NOMO-1 treated with dmso at 0.1 percent for 144 hours (cell line): ENCODE measurements around the gene ABHD14A.
"Not testable (repeated sequence)": the region's sequence is repeated elsewhere in the genome, so short reads cannot be mapped to it uniquely, and the experiment has no call there.

Experiments used
- DNase-seq: peaks from one replicate; lab custom pipeline; 2025; ENCODE audit not compliant: unreplicated experiment; lab: John Stamatoyannopoulos, UW

The ABHD14A gene

DNA sequence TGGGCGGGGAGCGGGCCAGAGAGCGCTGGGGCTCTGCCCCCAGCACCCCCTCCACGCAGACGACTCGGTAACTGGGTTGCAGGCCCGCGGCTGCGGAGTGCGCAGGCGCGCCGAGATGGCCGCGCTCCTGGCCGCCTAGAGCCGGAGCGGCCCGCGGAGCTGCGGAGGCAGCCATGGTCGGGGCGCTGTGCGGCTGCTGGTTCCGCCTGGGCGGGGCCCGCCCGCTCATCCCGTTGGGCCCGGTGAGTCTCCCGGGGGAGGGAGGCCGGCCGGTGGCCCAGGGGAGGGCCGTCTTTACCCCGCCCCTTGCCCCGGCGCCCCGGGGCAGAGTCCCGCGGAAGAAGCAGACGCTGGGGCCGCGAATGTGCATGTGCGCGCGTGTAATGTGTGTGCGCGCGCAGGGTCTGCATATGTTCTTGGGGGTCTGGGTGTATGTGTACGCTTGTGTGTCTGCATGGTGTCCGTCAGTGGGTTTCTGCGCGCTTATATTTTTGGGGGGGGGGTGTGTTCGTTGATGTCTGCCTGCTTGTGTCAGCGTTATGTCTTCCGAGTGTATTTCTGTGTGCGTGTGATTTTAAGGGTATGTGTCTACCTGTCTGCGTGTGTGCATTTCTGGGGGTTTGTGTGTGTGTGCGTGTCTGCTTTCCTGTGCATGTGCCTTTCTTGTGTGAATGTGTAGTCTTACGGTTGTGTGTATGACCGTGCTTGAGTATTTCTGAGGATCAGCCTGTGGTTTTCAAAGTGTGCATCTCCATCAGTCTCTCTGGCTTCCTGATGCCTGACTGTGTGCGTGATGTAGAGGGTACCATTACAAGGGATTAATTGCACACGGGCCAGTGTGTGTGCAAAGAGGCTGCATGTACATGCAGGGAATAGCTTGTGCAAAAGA is at the start of gene ABHD14A:
Gene ABHD14A (plus strand): TSS at position 102 of the 889 bp plus-strand sequence. CDS start 72 bp downstream, at position 174.
- DNase-seq: peak; percentile 59

DNA sequence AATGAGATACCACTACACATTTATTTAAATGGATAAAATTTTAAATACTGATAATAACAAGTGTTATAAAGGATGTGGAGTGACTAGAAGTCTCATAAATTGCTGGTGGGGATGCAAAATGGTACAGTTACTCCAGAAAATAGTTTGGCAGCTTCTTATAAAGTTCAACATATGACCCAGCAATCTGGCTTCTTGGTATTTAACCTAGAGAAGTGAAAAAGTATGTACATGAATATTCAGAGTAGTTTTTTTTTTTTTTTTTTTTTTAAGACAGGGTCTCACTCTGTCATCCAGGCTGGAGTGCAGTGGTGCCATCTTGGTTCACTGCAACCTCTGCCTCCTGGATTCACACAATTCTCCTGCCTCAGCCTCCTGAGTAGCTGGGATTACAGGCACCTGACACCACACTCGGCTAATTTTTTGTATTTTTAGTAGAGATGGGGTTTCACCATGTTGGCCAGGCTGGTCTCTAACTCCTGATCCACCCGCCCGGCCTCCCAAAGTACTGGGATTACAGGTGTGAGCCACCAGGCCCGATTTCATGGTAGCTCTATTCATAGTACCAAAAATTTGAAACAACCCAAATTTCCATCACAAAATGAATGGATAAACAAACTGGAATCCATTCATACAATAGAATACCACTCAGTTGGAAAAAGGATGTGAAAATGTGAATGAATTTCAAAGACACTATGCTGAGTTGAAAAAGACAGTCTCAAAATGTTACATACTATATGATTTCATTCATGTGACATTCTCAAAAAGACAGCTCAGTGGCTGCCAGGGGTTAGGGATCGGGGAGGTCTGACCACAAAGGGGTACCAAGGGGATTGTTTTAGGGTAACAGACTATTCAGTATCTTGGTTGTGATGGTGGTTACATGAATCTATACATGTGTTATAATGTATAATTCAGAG is 47.5 kb upstream of the ABHD14A start:
- DNase-seq: no peak

- no peak for DNase-seq
These were observed 46.4 kb upstream of the ABHD14A start for GRCh38 chr3:51928438-51928837.

DNA sequence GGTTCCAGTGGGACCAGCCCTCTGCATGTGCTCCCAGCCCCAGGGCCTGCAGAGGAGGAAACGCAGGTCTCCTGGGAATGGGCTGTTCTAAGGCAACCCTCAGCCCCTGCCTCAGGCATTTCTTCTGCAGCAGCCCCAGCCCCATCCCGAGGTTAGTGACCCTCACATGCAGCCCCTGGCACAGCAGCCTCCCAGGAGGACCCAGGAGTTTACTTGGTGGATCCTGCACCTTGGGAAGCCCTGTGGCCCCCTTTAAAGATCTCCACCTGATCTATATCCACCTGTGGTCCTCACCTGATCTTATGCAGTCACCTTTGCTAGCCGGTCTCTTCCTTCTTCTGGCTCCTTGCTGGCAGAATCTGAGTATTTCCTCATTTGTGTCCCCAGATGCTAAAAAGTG is 45.9 kb upstream of the ABHD14A start:
- not testable (repeated sequence) for DNase-seq

GRCh38 chr3:51929420-51930003 is 45.4 kb upstream of the ABHD14A start:
- no peak for DNase-seq

GRCh38 chr3:51930439-51930838 is 44.4 kb upstream of the ABHD14A start:
- DNase-seq: no peak

- DNase-seq: no peak
These were observed 43.1 kb upstream of the ABHD14A start for GRCh38 chr3:51931756-51932155.

GRCh38 chr3:51932471-51933370 is 42.1 kb upstream of the ABHD14A start:
- no peak for DNase-seq

DNA sequence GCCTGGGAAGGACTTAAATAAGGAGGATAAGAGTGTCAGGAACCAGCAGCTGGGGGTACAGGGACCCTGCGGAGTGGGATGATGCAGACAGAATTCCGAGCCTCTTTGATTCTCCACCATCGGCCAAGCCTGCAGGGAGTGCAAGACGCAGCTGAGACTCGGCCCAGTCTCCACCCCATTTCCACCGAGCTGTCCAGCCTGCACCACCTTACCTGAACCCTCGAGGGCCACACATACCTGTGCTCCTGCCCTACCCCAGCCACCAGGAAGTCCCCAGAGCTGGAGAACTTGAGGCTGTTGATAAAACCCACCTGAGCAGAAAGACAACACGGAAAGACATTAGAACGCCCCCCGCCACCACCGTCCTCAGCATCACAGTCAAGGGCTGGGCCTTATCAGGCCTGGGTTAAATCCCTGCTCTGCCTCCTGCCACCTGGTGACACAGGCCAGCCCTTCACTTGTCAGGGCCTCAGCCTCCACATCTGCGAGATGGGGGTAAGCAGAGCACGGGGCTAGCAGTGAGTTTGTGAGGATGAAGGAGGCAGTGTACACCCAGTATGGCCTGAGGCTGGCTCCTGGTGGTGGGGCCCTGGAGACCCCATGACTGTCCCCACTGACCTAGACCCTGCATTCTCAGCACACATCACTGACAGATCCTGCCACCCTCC is 41.3 kb upstream of the ABHD14A start:
- DNase-seq: no peak

- DNase-seq: no peak
These were observed 40.6 kb upstream of the ABHD14A start for GRCh38 chr3:51934139-51934850.

- DNase-seq: no peak
These were observed 39.6 kb upstream of the ABHD14A start for GRCh38 chr3:51934991-51935885.

DNA sequence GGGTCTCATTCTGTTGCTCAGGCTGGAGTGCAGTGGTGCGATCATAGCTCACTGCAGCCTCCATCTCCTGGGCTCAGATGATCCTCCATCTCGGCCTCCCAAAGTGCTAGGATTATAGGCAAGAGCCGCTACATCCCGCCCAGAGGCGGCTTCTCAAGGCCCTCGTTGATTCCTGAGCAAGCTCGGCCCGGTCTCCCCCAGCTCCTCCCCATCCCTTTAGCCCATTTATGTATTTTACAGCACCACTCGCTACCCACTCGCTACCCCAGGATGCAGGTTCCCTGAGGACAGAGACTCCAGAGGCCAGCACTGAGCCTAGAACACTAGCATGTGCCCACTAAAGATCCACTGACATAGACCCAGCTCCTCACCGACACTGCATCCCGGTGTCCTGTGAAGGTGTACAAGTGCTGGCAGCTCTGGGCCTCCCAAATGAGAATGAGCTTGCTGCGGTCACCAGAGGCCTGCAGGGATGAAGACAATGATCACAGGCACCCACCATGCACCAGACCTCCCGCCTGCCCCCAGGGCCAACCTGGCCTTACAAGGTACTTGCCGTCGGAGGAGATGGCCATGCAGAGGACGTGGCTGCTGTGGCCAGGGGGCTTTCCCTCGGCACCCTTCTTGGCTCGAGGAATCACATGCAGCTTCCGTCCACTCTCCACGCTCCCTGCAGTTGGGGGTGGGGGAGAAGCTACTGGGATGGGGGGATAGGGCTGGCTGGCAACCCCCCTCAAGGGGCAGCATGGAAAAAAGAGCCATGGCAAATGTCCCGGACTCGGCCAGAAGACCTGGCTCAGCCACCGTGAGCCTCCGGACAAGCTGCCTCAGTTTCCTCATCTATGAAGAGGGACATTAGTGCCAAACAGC is 38.7 kb upstream of the ABHD14A start:
- no peak for DNase-seq

DNA sequence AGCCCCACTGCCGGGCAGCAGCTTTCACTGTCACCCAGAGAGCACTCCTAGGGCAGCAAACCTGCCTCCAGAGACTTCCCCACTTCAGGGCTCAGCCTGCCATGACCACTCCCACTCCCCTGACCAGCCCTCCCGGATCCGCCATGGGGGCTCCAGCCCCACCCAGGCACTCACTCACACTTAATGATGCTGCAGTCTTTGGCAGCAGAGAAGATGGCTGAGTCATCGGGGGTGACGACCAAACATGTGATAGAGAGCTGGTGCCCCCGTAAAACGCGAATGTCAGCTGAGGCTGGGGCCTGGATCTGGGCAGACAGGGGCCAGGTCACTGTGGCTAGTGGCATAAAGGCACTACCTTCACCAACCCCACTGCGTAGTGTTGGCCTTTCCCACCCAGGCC is 37.9 kb upstream of the ABHD14A start:
- no peak for DNase-seq

- DNase-seq: no peak
These were observed 37.0 kb upstream of the ABHD14A start for GRCh38 chr3:51937611-51938450.

DNA sequence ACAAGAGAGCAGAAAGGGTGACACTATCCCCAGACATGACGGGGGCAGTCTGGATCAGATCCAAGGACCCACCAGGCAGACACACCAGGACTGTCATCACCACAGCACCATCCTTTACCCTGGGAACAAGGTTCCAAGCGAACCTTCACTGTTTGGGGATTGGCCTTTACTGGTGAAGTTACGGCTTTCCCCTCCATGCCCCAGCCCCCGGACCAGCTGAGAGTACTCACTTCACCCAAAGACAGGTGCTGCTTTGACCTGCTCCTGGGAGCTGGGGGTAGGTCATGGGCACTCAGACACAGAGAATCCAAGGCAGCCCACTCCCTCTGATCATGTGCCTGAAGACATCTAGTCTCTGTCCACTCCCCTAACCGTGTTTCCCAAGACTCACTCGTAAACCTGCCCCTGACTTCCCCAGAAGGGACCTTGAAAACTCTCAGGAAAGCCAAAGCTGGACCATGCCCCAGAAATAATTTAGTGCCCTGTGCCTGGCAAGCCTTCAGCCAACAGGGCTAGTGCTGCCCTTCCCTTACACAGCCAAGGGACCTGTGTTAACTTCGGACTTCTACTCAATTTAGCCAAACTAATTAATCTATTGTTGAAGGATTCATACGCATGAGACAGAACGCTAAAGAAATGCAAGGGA is 36.0 kb upstream of the ABHD14A start:
- no peak for DNase-seq
